Right lobe of liver (tissue), 6 donors: ENCODE data around the gene NCF4. TPM values are rescaled to one million over a fixed set of nuclear protein-coding genes. Genes with fewer than 3 reads are reported as not detected.

Experiments used
- ATAC-seq, 4 donors: fragments of 200-7000 bp; cut with Tn5 transposase; one replicate each; pipeline ENCODE4 v1.9.1; 2020; ENCODE audit warnings: mild to moderate bottlenecking in 4 of 4, moderate library complexity in 4 of 4
- DNase-seq, 3 donors: peaks; one replicate each; pipeline ENCODE4 v3.0.0-alpha.2; 2020
- H3K27ac ChIP-seq, 3 donors: fragments of 200-600 bp; one replicate each; pipeline ENCODE4 v1.8.0; 2022
- H3K27me3 ChIP-seq, 2 donors: fragments of 200-600 bp; one replicate each; pipeline ENCODE4 v1.8.0; 2022
- H3K36me3 ChIP-seq, 4 donors: fragments of 200-600 bp; sonication (generic) in 1 of 4; one replicate each; pipeline versions ENCODE4 v1.5.1 to v1.8.0; 2017 to 2022; ENCODE audit warnings: control low read depth in 1 of 4
- H3K4me1 ChIP-seq, 4 donors: fragments of 200-600 bp; sonication (generic) in 1 of 4; one replicate each; pipeline versions ENCODE4 v1.5.1 to v1.8.0; 2017 to 2022; ENCODE audit warnings: control low read depth in 1 of 4
- H3K4me3 ChIP-seq, 3 donors: fragments of 200-600 bp; one replicate each; pipeline ENCODE4 v1.8.0; 2022
- H3K9me3 ChIP-seq, 4 donors: fragments of 200-600 bp; sonication (generic) in 1 of 4; one replicate each; pipeline versions ENCODE4 v1.5.1 to v1.8.0; 2017 to 2022; ENCODE audit warnings: control low read depth in 1 of 4
- CTCF ChIP-seq, 4 donors: fragments of 200-600 bp in 3 of 4; fragments of 450-650 bp in 1 of 4; IDR thresholded peaks; one replicate each; pipeline versions ENCODE4 v1.5.1 to v1.8.0; 2016 to 2022; ENCODE audit warnings: antibody characterized with exemption in 4 of 4, mild to moderate bottlenecking in 2 of 4
- POLR2A ChIP-seq: fragments of 450-650 bp; IDR thresholded peaks from one replicate; pipeline ENCODE4 v1.6.1; 2017; ENCODE audit warnings: antibody characterized with exemption, mild to moderate bottlenecking
- WGBS: methylation state at CpG from one replicate; pipeline ENCODE4 v1.1.6; 2018; ENCODE audit warnings: low coverage, low lambda C conversion rate; ENCODE audit not compliant: insufficient coverage; ENCODE audit errors: missing lambda C conversion rate; 5-methylcytosine and 5-hydroxymethylcytosine counted together
- intact Hi-C, 2 donors: fragments of 100-400 bp; cut with DNase I; formaldehyde crosslinking; loops; one replicate each; pipeline versions ENCODE4 v1.11.2 to v1.14.1; 2022
- total RNA-seq, 6 experiments: library from RNA; depleted of rRNA in 2 of 6; stranded (reverse); fragments of >200 nt in 2 of 6; fragmentation: NEBNext Ultra II Directional in 3 of 6; extraction: Animal tissue kit (Norgen Biotek cat#: 25700) in 3 of 6; gene quantifications; one replicate each; pipeline versions ENCODE4 v1.1.0 to v1.2.4, GENCODE V29; 2016 to 2023
- donor health status: DM: no; HTN: yes; CAD: no.
- donor health status: DM: no; HTN: no; CAD: no.
- donor health status: DM: no; HTN: no; CAD: no.
- donor health status: DM: no; HTN: yes; CAD: no.
- donor health status: DM: no; HTN: yes; CAD: no.

NCF4 gene
- total RNA-seq, 6 experiments from 2014 or later, result 2.3 to 6.2 (median 4.0) TPM

GRCh38 chr22:36840106-36840505 is 20.7 kb upstream of the NCF4 start:
- DNase-seq, result no peak
- intact Hi-C loops, result no loop called here
- H3K36me3 ChIP-seq, result no peaks in the 10 kb centered on the region
- H3K27me3 ChIP-seq, result no peaks in the 10 kb centered on the region
- no peak for ATAC-seq
- no peak overlapping the region for H3K4me3 ChIP-seq
- H3K4me1 ChIP-seq, result no peaks in the 10 kb centered on the region
- WGBS, result 63% methylated on average over 7 of the region's 8 CpGs
- TF ChIP-seq CTCF (IDR thresholded peaks at IDR 0.05) (no peak), POLR2A (no peak)
- no peaks in the 10 kb centered on the region for H3K9me3 ChIP-seq
- no peak overlapping the region for H3K27ac ChIP-seq

GRCh38 chr22:36846271-36846670 is 14.5 kb upstream of the NCF4 start:
- TF ChIP-seq POLR2A (no peak), CTCF (IDR thresholded peaks at IDR 0.05) (no peak)
- H3K27ac ChIP-seq, result no peak overlapping the region
- no peak for ATAC-seq
- no peaks in the 10 kb centered on the region for H3K9me3 ChIP-seq
- intact Hi-C loops, result no loop called here
- H3K27me3 ChIP-seq, result no peaks in the 10 kb centered on the region
- no peak overlapping the region for H3K4me3 ChIP-seq
- 52% methylated on average over 5 of the region's 5 CpGs for WGBS
- H3K4me1 ChIP-seq, result no peaks in the 10 kb centered on the region
- no peaks in the 10 kb centered on the region for H3K36me3 ChIP-seq
- no peak for DNase-seq

GRCh38 chr22:36846949-36847348 is 13.9 kb upstream of the NCF4 start:
- no peaks in the 10 kb centered on the region for H3K9me3 ChIP-seq
- H3K4me3 ChIP-seq, result no peak overlapping the region
- no peaks in the 10 kb centered on the region for H3K36me3 ChIP-seq
- no peak overlapping the region for H3K27ac ChIP-seq
- H3K27me3 ChIP-seq, result no peaks in the 10 kb centered on the region
- DNase-seq (no peak), ATAC-seq (no peak)
- TF ChIP-seq POLR2A (no peak), CTCF (IDR thresholded peaks at IDR 0.05) (no peak)
- no peaks in the 10 kb centered on the region for H3K4me1 ChIP-seq
- intact Hi-C loops, result no loop called here
- 22% methylated on average over 6 of the region's 6 CpGs for WGBS

DNA sequence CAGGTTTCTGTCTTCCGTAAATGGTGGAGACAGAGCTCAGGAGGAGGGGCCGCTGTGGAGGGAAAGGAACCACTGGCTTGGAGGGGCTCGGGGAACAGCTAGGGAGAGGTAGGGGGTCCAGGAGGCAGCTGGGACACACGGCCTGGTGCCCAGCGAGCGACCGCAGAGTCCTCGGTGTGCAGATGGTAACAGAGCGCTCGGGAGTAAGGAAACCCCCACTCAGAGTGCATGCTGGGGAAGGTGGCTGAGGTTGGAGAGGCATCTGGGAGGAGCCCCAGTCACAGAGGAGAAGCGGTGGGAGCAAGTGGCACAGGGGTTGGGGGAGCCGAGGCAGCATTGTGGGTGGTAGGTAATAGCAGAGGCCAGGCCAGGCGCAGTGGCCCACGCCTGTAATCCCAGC is 10.8 kb upstream of the NCF4 start:
- Histone ChIP-seq H3K9me3 (no peaks in the 10 kb centered on the region), H3K4me3 (no peak overlapping the region), H3K4me1 (no peaks in the 10 kb centered on the region), H3K36me3 (no peaks in the 10 kb centered on the region), H3K27me3 (no peaks in the 10 kb centered on the region), H3K27ac (no peak overlapping the region)
- DNase-seq (peak in 1 of 3 donors; percentile 30), ATAC-seq (no peak)
- WGBS, result 47% methylated on average over 6 of the region's 14 CpGs
- intact Hi-C loops, result loop anchor here in 1 of 2 donors (10.0 kb wide), 1 partner anchor 305 kb away; no protein-coding TSS in a partner anchor
- TF ChIP-seq CTCF (IDR thresholded peaks at IDR 0.05), result no peak
- TF ChIP-seq POLR2A, result no peak

DNA sequence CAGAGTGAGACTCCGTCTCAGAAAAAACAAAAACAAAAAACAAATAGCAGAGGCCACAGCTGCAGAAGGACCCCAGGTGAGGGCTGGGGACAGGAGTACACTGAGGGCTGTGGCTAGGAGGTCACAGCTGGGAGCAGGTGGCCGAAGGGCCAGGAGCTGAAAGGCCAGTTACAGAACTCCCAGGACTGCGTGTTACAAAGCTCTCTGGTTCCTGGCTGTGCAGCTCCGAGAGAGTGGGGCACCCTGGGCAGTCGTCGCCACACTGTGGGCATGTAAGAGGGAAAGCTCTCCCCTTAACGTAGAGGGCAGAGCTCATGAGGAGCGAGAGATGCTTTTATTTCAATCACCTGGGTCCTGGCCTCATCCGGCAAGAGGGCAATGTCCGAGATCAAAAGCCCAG is 10.1 kb upstream of the NCF4 start:
- H3K4me1 ChIP-seq, result no peaks in the 10 kb centered on the region
- TF ChIP-seq POLR2A (no peak), CTCF (IDR thresholded peaks at IDR 0.05) (no peak)
- ATAC-seq, result no peak
- no peak for DNase-seq
- H3K9me3 ChIP-seq, result no peaks in the 10 kb centered on the region
- intact Hi-C loops, result loop anchor here in 1 of 2 donors (10.0 kb wide), 1 partner anchor 306 kb away; no protein-coding TSS in a partner anchor
- WGBS, result 57% methylated on average over 3 of the region's 10 CpGs
- no peaks in the 10 kb centered on the region for H3K36me3 ChIP-seq
- H3K4me3 ChIP-seq, result no peak overlapping the region
- H3K27me3 ChIP-seq, result no peaks in the 10 kb centered on the region
- H3K27ac ChIP-seq, result no peak overlapping the region
